GM12892 (cell line): ENCODE results near the gene ZMIZ1.

ENCODE experiments used
- POLR2A ChIP-seq: IDR thresholded peaks from 2 replicates; pipeline ENCODE4 v1.6.1; 2011; ENCODE audit warnings: low read depth, low read length, control low read depth
- TAF1 ChIP-seq: IDR thresholded peaks from 2 replicates; pipeline ENCODE4 v1.6.1; 2011; ENCODE audit warnings: low read depth, mild to moderate bottlenecking, control low read depth, low read length, borderline replicate concordance

DNA sequence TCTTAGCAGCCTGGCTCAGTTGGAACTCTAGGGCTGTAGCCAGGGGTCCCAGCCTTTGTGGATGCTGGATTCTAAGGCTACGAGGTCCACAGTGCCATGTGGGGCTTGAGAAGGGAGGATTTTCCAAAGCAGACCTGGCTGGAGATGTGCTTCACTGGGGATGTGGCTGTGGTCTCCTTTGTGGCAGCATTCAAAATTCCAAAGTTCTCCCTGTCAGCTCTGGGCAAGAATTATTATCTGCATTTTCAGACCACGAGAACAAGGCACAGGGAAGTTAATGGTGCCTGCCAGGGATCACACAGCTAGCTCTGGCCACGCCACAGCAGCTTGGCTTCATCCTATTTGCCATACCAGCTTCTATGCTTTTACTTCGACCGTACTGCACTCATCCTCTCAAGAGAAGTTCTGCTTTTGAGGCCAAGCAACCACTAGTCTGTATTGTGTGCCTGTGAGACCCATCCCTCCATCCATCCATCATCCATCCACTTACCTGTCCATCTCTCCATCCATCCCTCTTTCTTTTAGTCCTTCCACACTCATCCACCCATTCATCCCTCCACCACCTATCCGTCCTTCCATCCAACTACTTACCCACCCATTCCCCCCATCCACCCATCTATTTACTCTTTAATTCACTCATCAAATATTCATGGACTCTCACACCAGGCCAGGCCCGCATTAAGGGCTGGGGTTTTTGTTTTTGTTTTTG lies 71.5 kb downstream of the ZMIZ1 start:
- TF ChIP-seq POLR2A: no peak
- TF ChIP-seq TAF1: no peak
